ENCODE measurements around the gene ACVRL1. TPM values are rescaled to one million over a fixed set of nuclear protein-coding genes. Genes with fewer than 3 reads are reported as not detected.
A peak's percentile ranks its signal among the peaks of the same experiment; 100 is the strongest.

The ACVRL1 gene
- total RNA-seq, 3 donors from 2014 or later (not counting 1 experiment from before 2014, with no cell fraction given), result 0.57 TPM; not detected in 2

DNA sequence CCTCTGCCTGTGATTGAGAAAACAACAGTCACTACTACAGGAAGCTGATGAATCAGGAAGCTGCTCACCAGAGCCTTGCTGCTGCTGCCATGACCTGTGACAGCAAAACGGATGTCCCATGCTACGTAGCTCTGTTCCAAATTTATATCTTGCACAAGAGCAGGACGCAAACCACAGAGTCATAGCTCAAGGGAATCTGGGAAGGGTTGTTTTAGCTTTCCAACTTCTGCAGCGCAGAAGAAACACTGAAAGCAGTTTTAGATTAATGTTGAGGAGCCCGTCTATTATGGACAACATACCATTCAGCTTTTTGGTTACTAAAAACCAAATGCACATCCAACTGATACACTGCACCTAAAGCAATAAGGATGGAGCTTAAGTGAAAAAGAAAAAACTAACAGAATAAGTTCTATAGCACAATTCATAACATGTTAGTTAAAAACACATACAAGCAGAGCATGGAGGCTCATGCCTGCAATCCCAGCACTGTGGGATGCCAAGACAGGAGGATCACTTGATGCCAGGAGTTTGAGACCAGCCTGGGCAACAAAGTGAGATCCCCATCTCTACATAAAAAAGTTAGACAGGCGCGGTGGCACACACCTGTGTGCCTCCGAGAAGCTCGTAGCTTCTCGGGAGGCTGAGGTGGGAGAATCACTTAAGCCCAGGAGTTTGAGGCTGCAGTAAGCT lies 21.1 kb upstream of the ACVRL1 start:
- peaks cover 11 to 13% of the 10 kb centered on the region in 2 donors for H3K4me1 Mint-ChIP-seq
- H3K27ac Mint-ChIP-seq, result peak overlapping the region; percentile 77 to 78
- H3K36me3 Mint-ChIP-seq, result no peaks in the 10 kb centered on the region
- Histone ChIP-seq H3K4me1 (ENCODE audit: control insufficient read depth, insufficient read depth, low read length) (peaks cover 12% of the 10 kb centered on the region), H3K9me3 (ENCODE audit: control insufficient read depth, insufficient read depth, low read length) (no peaks in the 10 kb centered on the region), H3K4me3 (ENCODE audit: low read length) (no peak overlapping the region), H3K27ac (ENCODE audit: low read length) (no peak overlapping the region), H3K36me3 (ENCODE audit: control insufficient read depth, insufficient read depth, low read length) (no peaks in the 10 kb centered on the region), H3K27me3 (ENCODE audit: control insufficient read depth, insufficient read depth, low read length) (no peaks in the 10 kb centered on the region)
- DNase-seq (peak in 1 of 2 donors; percentile 72), ATAC-seq (peak; percentile 89 to 98 (median 95))
- TF ChIP-seq, protein P1, sequence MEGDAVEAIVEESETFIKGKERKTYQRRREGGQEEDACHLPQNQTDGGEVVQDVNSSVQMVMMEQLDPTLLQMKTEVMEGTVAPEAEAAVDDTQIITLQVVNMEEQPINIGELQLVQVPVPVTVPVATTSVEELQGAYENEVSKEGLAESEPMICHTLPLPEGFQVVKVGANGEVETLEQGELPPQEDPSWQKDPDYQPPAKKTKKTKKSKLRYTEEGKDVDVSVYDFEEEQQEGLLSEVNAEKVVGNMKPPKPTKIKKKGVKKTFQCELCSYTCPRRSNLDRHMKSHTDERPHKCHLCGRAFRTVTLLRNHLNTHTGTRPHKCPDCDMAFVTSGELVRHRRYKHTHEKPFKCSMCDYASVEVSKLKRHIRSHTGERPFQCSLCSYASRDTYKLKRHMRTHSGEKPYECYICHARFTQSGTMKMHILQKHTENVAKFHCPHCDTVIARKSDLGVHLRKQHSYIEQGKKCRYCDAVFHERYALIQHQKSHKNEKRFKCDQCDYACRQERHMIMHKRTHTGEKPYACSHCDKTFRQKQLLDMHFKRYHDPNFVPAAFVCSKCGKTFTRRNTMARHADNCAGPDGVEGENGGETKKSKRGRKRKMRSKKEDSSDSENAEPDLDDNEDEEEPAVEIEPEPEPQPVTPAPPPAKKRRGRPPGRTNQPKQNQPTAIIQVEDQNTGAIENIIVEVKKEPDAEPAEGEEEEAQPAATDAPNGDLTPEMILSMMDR (IDR thresholded peaks at IDR 0.05), result no peak
- intact Hi-C loops (cut with micrococcal nuclease), result no loop called here
- no peaks in the 10 kb centered on the region for H3K9me3 Mint-ChIP-seq
- 53% methylated on average over 9 of the region's 10 CpGs for WGBS (ENCODE audit: insufficient coverage)
- peak overlapping the region; percentile 70 for H3K4me3 Mint-ChIP-seq
- peaks cover 0 to 4% of the 10 kb centered on the region in 2 donors for H3K27me3 Mint-ChIP-seq (ENCODE audit: low read depth in 2 of 2)

DNA sequence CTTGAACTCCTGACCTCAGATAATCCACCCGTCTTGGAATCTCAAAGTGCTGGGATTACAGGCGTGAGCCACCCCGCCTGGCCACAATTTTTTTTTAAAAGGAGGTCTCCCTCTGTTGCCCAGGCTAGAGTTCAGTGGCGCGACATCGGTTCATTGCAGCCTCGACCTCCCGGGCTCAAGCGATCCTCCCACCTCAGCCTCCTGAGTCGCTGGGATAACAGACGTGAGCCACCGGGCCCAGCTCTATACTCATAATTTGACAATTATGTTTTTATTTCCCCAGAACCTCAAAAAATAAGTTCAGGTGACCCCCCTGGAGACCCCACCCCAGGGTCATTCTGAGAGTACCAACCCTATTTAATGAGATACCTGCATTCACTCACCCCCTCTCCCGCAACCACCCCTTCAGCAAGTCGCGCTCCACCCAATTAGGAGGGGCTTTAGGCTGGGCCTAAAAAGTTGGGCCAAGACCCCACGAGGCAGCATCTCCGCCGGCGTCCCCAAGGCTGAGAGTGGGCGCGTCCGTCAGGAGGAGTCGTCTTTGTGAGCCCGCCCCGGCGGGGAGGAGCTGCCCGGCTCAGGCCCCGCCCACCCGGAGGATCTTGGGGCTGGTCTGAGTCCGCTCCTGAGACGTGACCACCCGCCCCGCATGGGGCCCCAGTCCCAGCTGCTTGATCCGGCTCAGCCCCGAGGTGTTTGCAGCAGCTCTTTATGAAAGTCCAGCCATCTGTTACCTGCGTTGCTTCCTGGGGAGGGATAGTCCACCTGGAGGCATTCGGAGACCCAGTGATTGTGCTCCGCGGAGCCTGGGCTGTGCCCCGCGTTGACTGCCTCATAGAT lies 19.6 kb upstream of the ACVRL1 start, which contains the start of gene ANKRD33:
ANKRD33 (plus strand) TSS at position 628 of the 840 bp plus-strand sequence; CDS start at position 712, 84 bp downstream.
- Mint-ChIP-seq H3K4me1 (peaks cover 11 to 13% of the 10 kb centered on the region in 2 donors), H3K4me3 (no peak within 1 kb of the TSS), H3K9me3 (no peaks in the 10 kb centered on the region), H3K36me3 (no peaks in the 10 kb centered on the region), H3K27me3 (ENCODE audit: low read depth in 2 of 2) (peaks cover 0 to under 1% of the 10 kb centered on the region in 2 donors), H3K27ac (peak within 1 kb of the TSS in 1 of 2 donors; percentile 77)
- 68% methylated on average over 41 of the region's 41 CpGs for WGBS (ENCODE audit: insufficient coverage)
- no peaks in the 10 kb centered on the region for H3K27me3 ChIP-seq (ENCODE audit: control insufficient read depth, insufficient read depth, low read length)
- H3K4me3 ChIP-seq (ENCODE audit: low read length), result no peak within 1 kb of the TSS
- ATAC-seq (peak in 1 of 3 donors; percentile 53), DNase-seq (no peak)
- peaks cover 12% of the 10 kb centered on the region for H3K4me1 ChIP-seq (ENCODE audit: control insufficient read depth, insufficient read depth, low read length)
- no peak within 1 kb of the TSS for H3K27ac ChIP-seq (ENCODE audit: low read length)
- no peaks in the 10 kb centered on the region for H3K9me3 ChIP-seq (ENCODE audit: control insufficient read depth, insufficient read depth, low read length)
- intact Hi-C loops (cut with micrococcal nuclease), result no loop called here
- TF ChIP-seq, protein P1 (IDR thresholded peaks at IDR 0.05), result no peak
- H3K36me3 ChIP-seq (ENCODE audit: control insufficient read depth, insufficient read depth, low read length), result no peaks in the 10 kb centered on the region

DNA sequence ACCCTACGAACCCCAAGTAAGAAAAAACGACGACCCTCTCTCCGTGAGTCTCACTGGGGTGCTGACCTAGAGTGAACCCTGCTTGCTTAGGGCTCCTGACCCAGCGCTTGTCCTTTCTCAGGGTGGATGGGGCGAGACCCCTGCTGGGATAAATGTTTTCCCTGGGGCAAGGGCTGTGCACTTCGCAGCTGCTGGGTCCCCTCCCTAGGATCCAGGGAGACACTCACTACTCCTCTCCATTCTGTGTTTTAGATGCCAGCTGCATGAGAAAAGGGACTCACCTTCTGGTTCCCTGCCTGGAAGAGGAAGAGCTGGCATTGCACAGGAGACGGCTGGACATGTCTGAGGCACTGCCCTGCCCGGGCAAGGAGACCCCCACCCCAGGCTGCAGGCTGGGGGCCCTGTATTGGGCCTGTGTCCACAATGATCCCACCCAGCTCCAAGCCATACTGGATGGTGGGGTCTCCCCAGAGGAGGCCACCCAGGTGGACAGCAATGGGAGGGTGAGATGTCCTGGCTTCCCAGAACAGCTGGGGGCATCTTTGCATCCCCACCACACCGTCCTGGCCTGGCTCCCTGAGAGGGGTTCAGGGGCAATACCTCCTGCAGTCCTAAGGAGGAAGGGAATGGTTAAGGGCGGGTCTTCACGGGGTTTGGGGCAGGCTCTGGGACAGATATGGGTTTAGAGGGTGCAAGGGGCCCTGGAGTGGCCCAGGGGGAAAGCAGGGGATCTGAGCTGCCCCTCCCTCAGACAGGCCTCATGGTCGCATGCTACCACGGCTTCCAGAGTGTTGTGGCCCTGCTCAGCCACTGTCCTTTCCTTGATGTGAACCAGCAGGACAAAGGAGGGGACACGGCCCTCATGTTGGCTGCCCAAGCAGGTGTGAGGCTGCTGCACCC lies 18.7 kb upstream of the ACVRL1 start:
- Histone ChIP-seq H3K4me1 (ENCODE audit: control insufficient read depth, insufficient read depth, low read length) (peaks cover 12% of the 10 kb centered on the region), H3K9me3 (ENCODE audit: control insufficient read depth, insufficient read depth, low read length) (no peaks in the 10 kb centered on the region), H3K4me3 (ENCODE audit: low read length) (no peak overlapping the region), H3K27ac (ENCODE audit: low read length) (no peak overlapping the region), H3K27me3 (ENCODE audit: control insufficient read depth, insufficient read depth, low read length) (no peaks in the 10 kb centered on the region), H3K36me3 (ENCODE audit: control insufficient read depth, insufficient read depth, low read length) (no peaks in the 10 kb centered on the region)
- H3K4me3 Mint-ChIP-seq, result no peak overlapping the region
- no peaks in the 10 kb centered on the region for H3K9me3 Mint-ChIP-seq
- DNase-seq, result no peak
- peaks cover 11 to 13% of the 10 kb centered on the region in 2 donors for H3K4me1 Mint-ChIP-seq
- ATAC-seq, result no peak
- intact Hi-C loops (cut with micrococcal nuclease), result no loop called here
- H3K27ac Mint-ChIP-seq, result no peak overlapping the region
- 84% methylated on average over 15 of the region's 15 CpGs for WGBS (ENCODE audit: insufficient coverage)
- TF ChIP-seq, protein P1 (IDR thresholded peaks at IDR 0.05), result no peak
- peaks cover 0 to 3% of the 10 kb centered on the region in 2 donors for H3K27me3 Mint-ChIP-seq (ENCODE audit: low read depth in 2 of 2)
- no peaks in the 10 kb centered on the region for H3K36me3 Mint-ChIP-seq
